GM06990 (cell line): ENCODE measurements around the gene MRGPRX3.
A peak's percentile ranks its signal among the peaks of the same experiment; 100 is the strongest.

Source experiments
- DNase-seq: peaks from one replicate; pipeline ENCODE4 v3.0.0-alpha.2; 2011; ENCODE audit not compliant: insufficient read length; ENCODE audit errors: extremely low read depth
- H3K27me3 ChIP-seq: replicated peaks from 2 replicates; pipeline ENCODE4 v1.6.0; 2011; ENCODE audit warnings: low read length; ENCODE audit not compliant: control insufficient read depth, insufficient read depth
- H3K36me3 ChIP-seq: 2 replicates; pipeline ENCODE4 v1.5.1; 2011; ENCODE audit warnings: low read length; ENCODE audit not compliant: control insufficient read depth, insufficient read depth
- H3K4me3 ChIP-seq: replicated peaks from 2 replicates; pipeline ENCODE4 v1.5.1; 2011; ENCODE audit warnings: low read depth, mild to moderate bottlenecking, control low read depth, low read length
- CTCF ChIP-seq: IDR thresholded peaks from 2 replicates; pipeline ENCODE4 v1.5.1; 2011; ENCODE audit warnings: low read length, control low read depth, mild to moderate bottlenecking, inconsistent platforms; ENCODE audit not compliant: insufficient read depth, poor library complexity, severe bottlenecking

Gene MRGPRX3

GRCh38 chr11:18100926-18101656 lies 31.3 kb upstream of the MRGPRX3 start:
- DNase-seq, result no peak
- H3K36me3 ChIP-seq, result no peaks in the 10 kb centered on the region; the same call in 1 of the 2 replicates
- TF ChIP-seq CTCF, result no peak
- H3K27me3 ChIP-seq, result no peaks in the 10 kb centered on the region
- no peak overlapping the region for H3K4me3 ChIP-seq

DNA sequence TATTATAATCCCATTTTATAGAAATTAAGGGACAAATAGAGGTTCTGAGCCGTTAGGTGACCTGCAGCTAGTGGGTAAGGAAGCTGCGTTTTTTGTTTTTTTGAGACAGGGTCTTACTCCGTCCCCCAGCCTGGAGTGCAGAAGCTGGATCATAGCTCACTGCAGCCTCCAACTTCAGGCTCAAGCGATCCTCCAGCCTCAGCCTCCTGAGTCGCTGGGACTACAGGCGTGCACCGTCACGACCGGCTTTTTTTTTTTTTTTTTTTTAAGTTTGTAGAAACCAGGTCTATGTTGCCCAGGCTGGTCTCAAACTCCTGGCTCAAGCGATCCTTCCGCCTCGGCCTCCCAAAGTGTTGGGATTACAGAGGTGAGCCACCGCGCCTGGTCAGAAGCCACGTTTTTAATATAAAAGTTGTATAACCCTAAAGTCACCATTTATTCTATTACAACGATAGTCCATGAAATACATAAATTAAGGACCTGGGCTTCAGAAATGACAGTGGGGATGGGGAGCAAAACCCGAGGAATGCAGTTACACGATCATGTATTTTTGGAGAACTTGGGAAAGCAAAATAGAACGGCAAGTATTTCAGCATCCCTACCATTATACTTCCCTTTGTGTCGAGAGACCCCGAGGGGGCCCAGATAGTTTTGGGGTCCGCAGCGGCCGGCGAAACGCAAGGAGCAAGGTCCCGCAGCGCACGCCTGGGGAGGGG lies 27.1 kb upstream of the MRGPRX3 start:
- peak overlapping the region; percentile 82 for H3K4me3 ChIP-seq
- no peak for TF ChIP-seq CTCF
- no peaks in the 10 kb centered on the region; the same call in 1 of the 2 replicates for H3K36me3 ChIP-seq
- H3K27me3 ChIP-seq, result no peaks in the 10 kb centered on the region; the same call in 1 of the 2 replicates
- no peak for DNase-seq

- H3K36me3 ChIP-seq, result no peaks in the 10 kb centered on the region; the same call in 1 of the 2 replicates
- H3K4me3 ChIP-seq, result peak within 1 kb of the TSS; percentile 82
- TF ChIP-seq CTCF, result peak; percentile 96
- no peaks in the 10 kb centered on the region; the same call in 1 of the 2 replicates for H3K27me3 ChIP-seq
- DNase-seq, result peak; percentile 88
Observed at GRCh38 chr11:18105802-18106574, 26.4 kb upstream of the MRGPRX3 start, which contains the start of gene SAAL1. SAAL1 (minus strand) TSS chr11:18106082; CDS start chr11:18106041, 41 bp downstream.

DNA sequence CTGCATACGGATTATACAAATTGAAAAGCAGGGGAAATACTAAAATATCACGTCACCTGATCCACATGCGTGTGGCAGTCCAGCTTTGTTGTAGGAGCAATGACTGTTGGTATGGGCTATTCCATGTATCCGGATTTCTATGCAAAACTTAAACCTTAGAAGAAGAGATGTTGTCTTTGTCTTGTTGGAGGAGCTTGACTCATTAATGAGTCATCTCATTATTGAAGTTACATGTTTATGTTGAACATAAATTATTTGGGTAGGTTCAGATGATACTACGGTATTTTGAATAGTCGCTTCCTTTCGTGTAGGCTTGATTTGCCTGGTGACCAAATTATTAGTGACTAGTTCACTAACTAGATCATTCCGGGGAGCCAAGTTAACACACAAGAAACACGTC lies 25.7 kb upstream of the MRGPRX3 start:
- no peak overlapping the region for H3K4me3 ChIP-seq
- no peak for DNase-seq

More for the DNA sequence above, 25.7 kb upstream of the MRGPRX3 start:
- Histone ChIP-seq H3K27me3 (no peaks in the 10 kb centered on the region; the same call in 1 of the 2 replicates), H3K36me3 (no peaks in the 10 kb centered on the region; the same call in 1 of the 2 replicates)
- no peak for TF ChIP-seq CTCF
